Astrocyte (in vitro differentiated cells and primary cell): ENCODE measurements around the gene TEKT5.

Source experiments
- CTCF ChIP-seq: IDR thresholded peaks from 2 replicates; pipeline ENCODE4 v1.5.1; 2011; ENCODE audit warnings: low read depth, mild to moderate bottlenecking, inconsistent platforms, low read length, moderate library complexity; ENCODE audit not compliant: insufficient read depth
- EZH2 ChIP-seq: IDR thresholded peaks from 2 replicates; pipeline ENCODE4 v1.6.1; 2012; ENCODE audit warnings: mild to moderate bottlenecking, low read length, inconsistent platforms; ENCODE audit not compliant: insufficient read depth

GRCh38 chr16:10589109-10589508 lies 105.6 kb downstream of the TEKT5 start:
- TF ChIP-seq CTCF (no peak), EZH2 (no peak)
